ENCODE data around the gene AGAP6. TPM values are rescaled to one million over a fixed set of nuclear protein-coding genes. Genes with fewer than 3 reads are reported as not detected.
A peak's percentile ranks its signal among the peaks of the same experiment; 100 is the strongest.
"Not testable (repeated sequence)": the region's sequence is repeated elsewhere in the genome, so short reads cannot be mapped to it uniquely, and the experiment has no call there.

Gene AGAP6
- total RNA-seq, 1 experiment from 2014 or later, result 14.4 TPM

GRCh38 chr10:49952006-49952405 lies 36.2 kb upstream of the AGAP6 start:
- ATAC-seq; BruUV-seq (replicated peaks); DNase-seq (ENCODE audit: low read depth, low spot score); H3K27ac ChIP-seq (ENCODE audit: low read length); H3K4me3 ChIP-seq (ENCODE audit: low read depth in 2 of 2, low read length in 2 of 2); H3K36me3 ChIP-seq (ENCODE audit: control insufficient read depth, insufficient read depth, low read length); H3K9me3 ChIP-seq (ENCODE audit: control insufficient read depth, insufficient read depth, low read depth, low read length); H3K27me3 ChIP-seq (ENCODE audit: control insufficient read depth, insufficient read depth, low read length); CTCF ChIA-PET; H3K4me1 ChIP-seq (ENCODE audit: control insufficient read depth, insufficient read depth, low read length); in situ Hi-C loops (cut with HindIII; ENCODE audit: low pct_unique_long_range_greater_than_20kb, low sequenced_read_pairs); intact Hi-C loops (cut with micrococcal nuclease; ENCODE audit: unreplicated experiment): not testable (repeated sequence)
- POLR2A ChIA-PET, result interaction anchor here (0.6 kb wide), 2 partner anchors 134 to 158 kb away, joined by 3 to 4 read pairs; no protein-coding TSS in a partner anchor

GRCh38 chr10:49953122-49953521 lies 35.1 kb upstream of the AGAP6 start:
- peak; percentile 65 for ATAC-seq
- H3K9me3 ChIP-seq (ENCODE audit: control insufficient read depth, insufficient read depth, low read depth, low read length); in situ Hi-C loops (cut with HindIII; ENCODE audit: low pct_unique_long_range_greater_than_20kb, low sequenced_read_pairs); CTCF ChIA-PET; H3K4me1 ChIP-seq (ENCODE audit: control insufficient read depth, insufficient read depth, low read length); POLR2A ChIA-PET; H3K4me3 ChIP-seq (ENCODE audit: low read depth in 2 of 2, low read length in 2 of 2); H3K27ac ChIP-seq (ENCODE audit: low read length); H3K36me3 ChIP-seq (ENCODE audit: control insufficient read depth, insufficient read depth, low read length); intact Hi-C loops (cut with micrococcal nuclease; ENCODE audit: unreplicated experiment); DNase-seq (ENCODE audit: low read depth, low spot score); BruUV-seq (replicated peaks); H3K27me3 ChIP-seq (ENCODE audit: control insufficient read depth, insufficient read depth, low read length): not testable (repeated sequence)

GRCh38 chr10:49970331-49970857 lies 17.8 kb upstream of the AGAP6 start:
- H3K27me3 ChIP-seq (ENCODE audit: control insufficient read depth, insufficient read depth, low read length); H3K4me1 ChIP-seq (ENCODE audit: control insufficient read depth, insufficient read depth, low read length); H3K4me3 ChIP-seq (ENCODE audit: low read depth in 2 of 2, low read length in 2 of 2); CTCF ChIA-PET; H3K27ac ChIP-seq (ENCODE audit: low read length); H3K9me3 ChIP-seq (ENCODE audit: control insufficient read depth, insufficient read depth, low read depth, low read length); in situ Hi-C loops (cut with HindIII; ENCODE audit: low pct_unique_long_range_greater_than_20kb, low sequenced_read_pairs); DNase-seq (ENCODE audit: low read depth, low spot score); BruUV-seq (replicated peaks); POLR2A ChIA-PET; intact Hi-C loops (cut with micrococcal nuclease; ENCODE audit: unreplicated experiment); ATAC-seq; H3K36me3 ChIP-seq (ENCODE audit: control insufficient read depth, insufficient read depth, low read length): not testable (repeated sequence)

GRCh38 chr10:49971466-49971865 lies 16.7 kb upstream of the AGAP6 start:
- CTCF ChIA-PET; ATAC-seq; in situ Hi-C loops (cut with HindIII; ENCODE audit: low pct_unique_long_range_greater_than_20kb, low sequenced_read_pairs): not testable (repeated sequence)

GRCh38 chr10:49972094-49972493 lies 16.1 kb upstream of the AGAP6 start:
- H3K4me1 ChIP-seq (ENCODE audit: control insufficient read depth, insufficient read depth, low read length); intact Hi-C loops (cut with micrococcal nuclease; ENCODE audit: unreplicated experiment); ATAC-seq; CTCF ChIA-PET; H3K36me3 ChIP-seq (ENCODE audit: control insufficient read depth, insufficient read depth, low read length); BruUV-seq (replicated peaks); H3K27me3 ChIP-seq (ENCODE audit: control insufficient read depth, insufficient read depth, low read length); H3K27ac ChIP-seq (ENCODE audit: low read length); H3K9me3 ChIP-seq (ENCODE audit: control insufficient read depth, insufficient read depth, low read depth, low read length); H3K4me3 ChIP-seq (ENCODE audit: low read depth in 2 of 2, low read length in 2 of 2); in situ Hi-C loops (cut with HindIII; ENCODE audit: low pct_unique_long_range_greater_than_20kb, low sequenced_read_pairs); DNase-seq (ENCODE audit: low read depth, low spot score); POLR2A ChIA-PET: not testable (repeated sequence)

More at GRCh38 chr10:49971466-49971865, 16.7 kb upstream of the AGAP6 start:
- H3K27me3 ChIP-seq (ENCODE audit: control insufficient read depth, insufficient read depth, low read length); H3K4me1 ChIP-seq (ENCODE audit: control insufficient read depth, insufficient read depth, low read length); H3K9me3 ChIP-seq (ENCODE audit: control insufficient read depth, insufficient read depth, low read depth, low read length); intact Hi-C loops (cut with micrococcal nuclease; ENCODE audit: unreplicated experiment); H3K36me3 ChIP-seq (ENCODE audit: control insufficient read depth, insufficient read depth, low read length); POLR2A ChIA-PET; BruUV-seq (replicated peaks); DNase-seq (ENCODE audit: low read depth, low spot score); H3K4me3 ChIP-seq (ENCODE audit: low read depth in 2 of 2, low read length in 2 of 2); H3K27ac ChIP-seq (ENCODE audit: low read length): not testable (repeated sequence)

GRCh38 chr10:49977756-49978155 lies 10.4 kb upstream of the AGAP6 start:
- H3K9me3 ChIP-seq (ENCODE audit: control insufficient read depth, insufficient read depth, low read depth, low read length); H3K4me1 ChIP-seq (ENCODE audit: control insufficient read depth, insufficient read depth, low read length); H3K27ac ChIP-seq (ENCODE audit: low read length); H3K27me3 ChIP-seq (ENCODE audit: control insufficient read depth, insufficient read depth, low read length); H3K36me3 ChIP-seq (ENCODE audit: control insufficient read depth, insufficient read depth, low read length); POLR2A ChIA-PET; in situ Hi-C loops (cut with HindIII; ENCODE audit: low pct_unique_long_range_greater_than_20kb, low sequenced_read_pairs); DNase-seq (ENCODE audit: low read depth, low spot score); intact Hi-C loops (cut with micrococcal nuclease; ENCODE audit: unreplicated experiment); BruUV-seq (replicated peaks); H3K4me3 ChIP-seq (ENCODE audit: low read depth in 2 of 2, low read length in 2 of 2); ATAC-seq; CTCF ChIA-PET: not testable (repeated sequence)

- CTCF ChIA-PET; H3K9me3 ChIP-seq (ENCODE audit: control insufficient read depth, insufficient read depth, low read depth, low read length); H3K4me1 ChIP-seq (ENCODE audit: control insufficient read depth, insufficient read depth, low read length); in situ Hi-C loops (cut with HindIII; ENCODE audit: low pct_unique_long_range_greater_than_20kb, low sequenced_read_pairs); H3K36me3 ChIP-seq (ENCODE audit: control insufficient read depth, insufficient read depth, low read length); DNase-seq (ENCODE audit: low read depth, low spot score); POLR2A ChIA-PET; intact Hi-C loops (cut with micrococcal nuclease; ENCODE audit: unreplicated experiment); H3K27me3 ChIP-seq (ENCODE audit: control insufficient read depth, insufficient read depth, low read length); ATAC-seq; BruUV-seq (replicated peaks); H3K27ac ChIP-seq (ENCODE audit: low read length); H3K4me3 ChIP-seq (ENCODE audit: low read depth in 2 of 2, low read length in 2 of 2): not testable (repeated sequence)
Measured at GRCh38 chr10:49987207-49987606, 999 bp upstream of the AGAP6 start.

GRCh38 chr10:49995321-49995720 lies 7.1 kb downstream of the AGAP6 start:
- H3K27ac ChIP-seq (ENCODE audit: low read length); H3K9me3 ChIP-seq (ENCODE audit: control insufficient read depth, insufficient read depth, low read depth, low read length); ATAC-seq; POLR2A ChIA-PET; H3K4me1 ChIP-seq (ENCODE audit: control insufficient read depth, insufficient read depth, low read length); BruUV-seq (replicated peaks); in situ Hi-C loops (cut with HindIII; ENCODE audit: low pct_unique_long_range_greater_than_20kb, low sequenced_read_pairs); H3K36me3 ChIP-seq (ENCODE audit: control insufficient read depth, insufficient read depth, low read length); H3K4me3 ChIP-seq (ENCODE audit: low read depth in 2 of 2, low read length in 2 of 2); intact Hi-C loops (cut with micrococcal nuclease; ENCODE audit: unreplicated experiment); H3K27me3 ChIP-seq (ENCODE audit: control insufficient read depth, insufficient read depth, low read length); CTCF ChIA-PET; DNase-seq (ENCODE audit: low read depth, low spot score): not testable (repeated sequence)
